Sigmoid colon (tissue), 7 donors: ENCODE measurements around the gene FCHSD2. TPM values are rescaled to one million over a fixed set of nuclear protein-coding genes. Genes with fewer than 3 reads are reported as not detected.

Experiments
- DNase-seq: peaks from one replicate; pipeline ENCODE4 v3.0.0-alpha.2; 2019
- H3K27ac ChIP-seq, 4 donors: fragments of 200-600 bp; sonication (generic); one replicate each; pipeline ENCODE4 v1.5.1; 2016 to 2019; ENCODE audit warnings: mild to moderate bottlenecking in 1 of 4
- H3K27me3 ChIP-seq, 3 donors: fragments of 200-600 bp; sonication (generic); one replicate each; pipeline ENCODE4 v1.5.1; 2019; ENCODE audit warnings: mild to moderate bottlenecking in 1 of 3
- H3K36me3 ChIP-seq, 4 donors: fragments of 200-600 bp; sonication (generic); one replicate each; pipeline ENCODE4 v1.5.1; 2016 to 2019
- H3K4me1 ChIP-seq, 4 donors: fragments of 200-600 bp; sonication (generic); one replicate each; pipeline ENCODE4 v1.5.1; 2017 to 2019
- H3K4me3 ChIP-seq, 4 donors: fragments of 200-600 bp; sonication (generic); one replicate each; pipeline ENCODE4 v1.5.1; 2017 to 2019; ENCODE audit warnings: mild to moderate bottlenecking in 2 of 4, moderate library complexity in 1 of 4
- H3K9me3 ChIP-seq, 4 donors: fragments of 200-600 bp in 3 of 4; sonication (generic) in 3 of 4; one replicate each; pipeline versions ENCODE4 v1.5.1 to v1.6.1; 2013 to 2019
- CTCF ChIP-seq, 4 experiments: fragments of 450-650 bp in 3 of 4; fragments of 200-600 bp in 1 of 4; IDR thresholded peaks; one replicate each; pipeline ENCODE4 v1.5.1; 2016 to 2019; ENCODE audit warnings: antibody characterized with exemption in 4 of 4, mild to moderate bottlenecking in 3 of 4, moderate library complexity in 2 of 4
- EP300 ChIP-seq, 4 donors: sonication (generic); formaldehyde crosslinking; IDR thresholded peaks; one replicate each; pipeline ENCODE4 v1.6.1; 2017; ENCODE audit warnings: antibody characterized with exemption in 4 of 4
- POLR2A ChIP-seq, 2 donors: fragments of 450-650 bp; IDR thresholded peaks; one replicate each; pipeline ENCODE4 v1.6.1; 2016; ENCODE audit warnings: antibody characterized with exemption in 2 of 2, mild to moderate bottlenecking in 2 of 2, moderate library complexity in 2 of 2
- POLR2AphosphoS5 ChIP-seq, 4 donors: sonication (generic); formaldehyde crosslinking; IDR thresholded peaks; one replicate each; pipeline ENCODE4 v1.6.1; 2017; ENCODE audit warnings: antibody characterized with exemption in 4 of 4
- WGBS, 2 donors: extraction: QIAGEN DNeasy Blood & Tissue Kit; methylation state at CpG; one replicate each; pipeline ENCODE4 v1.1.7; 2013; 5-methylcytosine and 5-hydroxymethylcytosine counted together
- intact Hi-C: fragments of 100-400 bp; cut with DNase I; formaldehyde crosslinking; loops from one replicate; pipeline ENCODE4 v1.15.1; 2023
- polyA plus RNA-seq, 3 donors: library from polyadenylated mRNA; stranded (reverse); fragments of 200-250 nt; gene quantifications; one replicate each; pipeline ENCODE4 v1.2.3, GENCODE V29; 2013
- total RNA-seq, 4 donors: library from RNA; depleted of rRNA; stranded (reverse); fragments of >200 nt; gene quantifications; one replicate each; pipeline ENCODE4 v1.1.0, GENCODE V29; 2016
- donor health status: healthy with polysubstance abuse.
- donor health status: Bipolar disorder and iron deficiency.
- donor health status: healthy.

The FCHSD2 gene
- total and polyA plus RNA-seq, 7 donors: 6.9 to 36.3 (median 18.6) TPM

GRCh38 chr11:72962084-72962483 lies 180.0 kb downstream of the FCHSD2 start:
- Histone ChIP-seq H3K36me3 (no peaks in the 10 kb centered on the region), H3K4me1 (no peaks in the 10 kb centered on the region), H3K9me3 (no peaks in the 10 kb centered on the region), H3K27ac (no peak overlapping the region), H3K4me3 (no peak overlapping the region), H3K27me3 (no peaks in the 10 kb centered on the region)
- 84 to 88% methylated on average over 4 of the region's 4 CpGs for WGBS, 2 donors
- TF ChIP-seq CTCF (IDR thresholded peaks at IDR 0.05) (no peak), POLR2A (IDR thresholded peaks at IDR 0.05) (no peak), EP300 (IDR thresholded peaks at IDR 0.05) (no peak), POLR2AphosphoS5 (IDR thresholded peaks at IDR 0.05) (no peak)
- intact Hi-C loops: no loop called here
- DNase-seq: no peak

GRCh38 chr11:72959998-72960731 lies 182.0 kb downstream of the FCHSD2 start:
- Histone ChIP-seq H3K36me3 (no peaks in the 10 kb centered on the region), H3K4me1 (peaks cover 0 to 2% (median 0%) of the 10 kb centered on the region in 4 donors), H3K9me3 (no peaks in the 10 kb centered on the region), H3K27me3 (no peaks in the 10 kb centered on the region), H3K27ac (no peak overlapping the region), H3K4me3 (no peak overlapping the region)
- intact Hi-C loops: no loop called here
- DNase-seq: no peak
- 95 to 97% methylated on average over 3 of the region's 3 CpGs for whole genome bisulfite sequencing, 2 donors
- no peak for TF ChIP-seq POLR2AphosphoS5 (IDR thresholded peaks at IDR 0.05)
- no peak for TF ChIP-seq EP300 (IDR thresholded peaks at IDR 0.05)
- no peak for TF ChIP-seq CTCF (IDR thresholded peaks at IDR 0.05)
- no peak for TF ChIP-seq POLR2A (IDR thresholded peaks at IDR 0.05)

- WGBS, 2 donors: 92 to 96% methylated on average over 2 of the region's 2 CpGs
- Histone ChIP-seq H3K27me3 (no peaks in the 10 kb centered on the region), H3K4me1 (peaks cover 0 to 8% (median 0%) of the 10 kb centered on the region in 4 donors), H3K9me3 (no peaks in the 10 kb centered on the region), H3K36me3 (no peaks in the 10 kb centered on the region), H3K4me3 (no peak overlapping the region), H3K27ac (no peak overlapping the region)
- DNase-seq: no peak
- no peak for TF ChIP-seq EP300 (IDR thresholded peaks at IDR 0.05)
- intact Hi-C loops: no loop called here
These were observed 183.3 kb downstream of the FCHSD2 start for GRCh38 chr11:72958791-72959190.

- H3K36me3 ChIP-seq: no peaks in the 10 kb centered on the region
- H3K9me3 ChIP-seq: no peaks in the 10 kb centered on the region
- H3K27me3 ChIP-seq: no peaks in the 10 kb centered on the region
- H3K27ac ChIP-seq: no peak overlapping the region
- peaks cover 0 to 16% (median 0%) of the 10 kb centered on the region in 4 donors for H3K4me1 ChIP-seq
- intact Hi-C loops: no loop called here
- H3K4me3 ChIP-seq: no peak overlapping the region
- no peak for DNase-seq
- WGBS, 2 donors: 80 to 87% methylated on average over 1 of the region's 1 CpG
- TF ChIP-seq POLR2A (IDR thresholded peaks at IDR 0.05): no peak
These were observed 186.7 kb downstream of the FCHSD2 start for GRCh38 chr11:72955466-72955865.

GRCh38 chr11:72954860-72955259 lies 187.3 kb downstream of the FCHSD2 start:
- peaks cover 0 to 16% (median 0%) of the 10 kb centered on the region in 4 donors for H3K4me1 ChIP-seq
- WGBS, 2 donors: 78 to 80% methylated on average over 3 of the region's 3 CpGs
- H3K27me3 ChIP-seq: no peaks in the 10 kb centered on the region
- no peak overlapping the region for H3K27ac ChIP-seq
- DNase-seq: no peak
- no peak for TF ChIP-seq EP300 (IDR thresholded peaks at IDR 0.05)
- no peak for TF ChIP-seq POLR2AphosphoS5 (IDR thresholded peaks at IDR 0.05)
- TF ChIP-seq CTCF (IDR thresholded peaks at IDR 0.05): no peak
- H3K9me3 ChIP-seq: no peaks in the 10 kb centered on the region
- H3K36me3 ChIP-seq: no peaks in the 10 kb centered on the region
- intact Hi-C loops: no loop called here
- no peak overlapping the region for H3K4me3 ChIP-seq

- TF ChIP-seq EP300 (IDR thresholded peaks at IDR 0.05): no peak
- intact Hi-C loops: no loop called here
- H3K36me3 ChIP-seq: no peaks in the 10 kb centered on the region
- peaks cover 0 to 16% (median 0%) of the 10 kb centered on the region in 4 donors for H3K4me1 ChIP-seq
- H3K9me3 ChIP-seq: no peaks in the 10 kb centered on the region
- 93 to 98% methylated on average over 2 of the region's 2 CpGs for WGBS, 2 donors
- H3K27ac ChIP-seq: no peak overlapping the region
- H3K27me3 ChIP-seq: no peaks in the 10 kb centered on the region
- H3K4me3 ChIP-seq: no peak overlapping the region
- DNase-seq: no peak
These were observed 188.5 kb downstream of the FCHSD2 start for GRCh38 chr11:72953637-72954036.
